Fibroblast of the conjunctiva (primary cell): ENCODE results near the gene ATF7.
"Not testable (repeated sequence)": the region's sequence is repeated elsewhere in the genome, so short reads cannot be mapped to it uniquely, and the experiment has no call there.

Experiments used
- DNase-seq: peaks from one replicate; pipeline ENCODE4 v3.0.0-alpha.2; 2010; ENCODE audit warnings: low read depth

Gene ATF7

DNA sequence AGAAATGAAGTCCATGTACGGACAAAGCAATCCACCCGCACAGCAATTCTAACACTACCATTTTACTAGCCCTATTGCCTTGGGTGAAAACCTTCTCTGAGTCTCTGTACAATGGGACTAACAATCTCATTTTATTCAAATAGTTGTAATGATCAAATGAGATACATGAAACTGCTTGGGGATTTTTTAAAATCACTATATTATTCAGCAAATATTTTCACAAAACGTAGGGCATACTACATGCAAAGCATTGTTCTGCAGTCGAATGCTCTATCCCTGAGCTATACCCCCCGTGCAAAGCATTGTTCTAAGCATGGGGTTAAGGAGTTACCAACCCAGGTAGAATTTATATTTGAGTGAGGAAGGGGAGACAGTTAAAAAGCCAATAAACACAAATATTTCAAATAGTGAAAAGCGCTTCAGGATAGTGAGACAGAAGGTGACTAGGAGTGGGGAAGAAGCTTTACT, 554 bp upstream of the ATF7 start:
- DNase-seq: no peak

GRCh38 chr12:53625373-53625945, 723 bp downstream of the ATF7 start:
- DNase-seq: no peak

DNA sequence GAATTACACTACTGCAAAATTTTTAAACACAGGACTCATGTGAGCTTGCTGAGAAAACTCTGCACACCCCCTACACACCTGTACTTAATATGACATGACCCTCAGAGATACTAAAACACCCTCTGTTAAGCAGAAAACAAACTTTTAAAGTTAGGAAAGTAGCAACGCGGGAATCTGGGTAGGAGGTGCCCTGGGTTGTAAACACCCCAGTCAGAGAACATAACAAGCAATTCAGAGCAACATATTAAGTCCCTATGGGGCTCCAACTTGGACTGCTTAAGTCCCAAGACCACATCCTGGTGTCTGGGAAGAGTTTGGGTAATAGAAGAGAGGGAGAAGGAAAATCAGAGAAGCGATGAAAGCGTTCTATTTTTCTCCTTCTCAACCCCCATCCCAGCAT, 1.2 kb downstream of the ATF7 start:
- DNase-seq: no peak

DNA sequence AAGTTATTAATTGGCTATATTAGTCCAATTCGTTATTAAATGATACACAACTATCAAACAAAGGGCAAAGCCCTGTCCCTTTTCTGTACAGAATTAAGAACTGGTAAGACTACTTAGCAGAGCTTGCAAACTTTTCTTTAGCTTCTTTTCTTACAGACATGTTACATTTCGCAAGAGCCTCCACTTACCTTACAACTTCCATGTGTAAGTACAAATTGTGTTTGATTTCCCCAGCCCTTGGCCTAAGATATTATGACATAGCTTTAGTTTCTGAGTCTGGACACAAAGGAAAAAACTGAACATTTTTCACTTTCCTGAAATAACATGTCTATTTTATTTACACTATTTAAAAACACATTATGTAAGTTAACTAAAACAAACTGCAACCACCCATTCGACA, 1.7 kb downstream of the ATF7 start:
- DNase-seq: peak; percentile 28

- peak; percentile 69 for DNase-seq
Observed at GRCh38 chr12:53623548-53624385, 2.4 kb downstream of the ATF7 start.

- no peak for DNase-seq
Observed at GRCh38 chr12:53622724-53623123, 3.5 kb downstream of the ATF7 start.

GRCh38 chr12:53618275-53618674, 7.9 kb downstream of the ATF7 start:
- DNase-seq: no peak

DNA sequence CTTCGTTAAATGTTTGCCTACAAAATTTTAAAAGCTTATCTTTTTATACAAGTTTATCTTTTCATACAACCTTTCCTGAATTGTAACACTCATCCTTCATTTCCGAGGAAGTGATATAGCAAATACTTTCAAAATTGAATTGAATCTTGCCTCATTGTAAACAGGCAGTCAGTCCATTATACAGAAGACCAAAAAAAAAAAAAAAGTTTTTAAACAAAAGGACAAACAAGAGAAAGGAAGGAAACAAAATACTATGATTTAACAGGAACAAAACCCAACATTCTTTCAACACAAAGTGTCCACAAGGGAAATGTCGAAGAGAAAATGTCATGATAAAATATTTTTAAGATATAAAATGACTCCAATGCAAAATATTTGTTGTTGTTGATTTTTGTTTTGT, 8.5 kb downstream of the ATF7 start:
- DNase-seq: no peak

DNA sequence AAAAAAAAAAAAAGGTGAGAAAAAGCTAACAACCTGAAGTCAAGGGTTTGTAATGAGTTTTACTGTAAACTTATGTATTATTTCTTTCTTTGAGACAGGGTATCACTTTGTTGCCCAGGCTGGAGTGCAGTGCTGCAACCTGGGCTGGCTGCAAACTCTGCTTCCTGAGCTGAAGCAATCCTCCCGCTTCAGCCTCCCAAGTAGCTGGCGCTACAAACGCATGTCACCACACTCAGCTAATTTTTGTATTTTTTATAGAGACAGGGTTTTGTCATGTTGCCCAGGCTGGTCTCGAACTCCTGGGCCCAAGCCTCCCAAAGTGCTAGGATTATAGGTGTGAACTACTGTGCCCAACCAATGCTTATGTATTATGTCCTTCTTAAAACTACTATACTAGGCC, 9.2 kb downstream of the ATF7 start:
- no peak for DNase-seq

GRCh38 chr12:53613821-53614220, 12.4 kb downstream of the ATF7 start:
- DNase-seq: peak; percentile 18

GRCh38 chr12:53612978-53613377, 13.2 kb downstream of the ATF7 start:
- no peak for DNase-seq

DNA sequence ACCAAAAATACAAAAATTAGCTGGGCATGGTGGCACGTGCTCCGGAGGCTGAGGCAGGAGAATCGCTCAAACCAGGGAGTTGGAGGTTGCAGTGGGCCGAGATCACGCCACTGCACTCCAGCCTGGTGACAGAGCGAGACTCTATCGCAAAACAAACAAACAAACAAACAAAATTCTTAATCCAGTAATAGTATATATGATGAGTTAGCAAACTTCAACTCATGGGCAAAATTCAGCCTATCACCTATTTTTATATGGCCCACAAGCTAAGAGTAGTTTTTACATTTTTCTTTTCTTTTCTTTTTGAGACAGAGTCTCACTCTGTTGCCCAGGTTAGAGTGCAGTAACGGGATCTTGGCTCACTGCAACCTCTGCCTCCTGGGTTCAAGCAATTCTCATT, 14.9 kb downstream of the ATF7 start:
- DNase-seq: no peak

DNA sequence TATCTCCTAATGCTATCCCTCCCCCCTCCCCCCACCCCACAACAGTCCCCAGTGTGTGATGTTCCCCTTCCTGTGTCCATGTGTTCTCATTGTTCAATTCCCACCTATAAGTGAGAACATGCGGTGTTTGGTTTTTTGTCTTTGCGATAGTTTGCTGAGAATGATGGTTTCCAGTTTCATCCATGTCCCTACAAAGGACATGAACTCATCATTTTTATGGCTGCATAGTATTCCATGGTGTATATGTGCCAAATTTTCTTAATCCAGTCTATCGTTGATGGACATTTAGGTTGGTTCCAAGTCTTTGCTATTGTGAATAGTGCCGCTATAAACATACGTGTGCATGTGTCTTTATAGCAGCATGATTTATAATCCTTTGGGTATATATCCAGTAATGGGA, 19.5 kb downstream of the ATF7 start:
- DNase-seq: not testable (repeated sequence)

DNA sequence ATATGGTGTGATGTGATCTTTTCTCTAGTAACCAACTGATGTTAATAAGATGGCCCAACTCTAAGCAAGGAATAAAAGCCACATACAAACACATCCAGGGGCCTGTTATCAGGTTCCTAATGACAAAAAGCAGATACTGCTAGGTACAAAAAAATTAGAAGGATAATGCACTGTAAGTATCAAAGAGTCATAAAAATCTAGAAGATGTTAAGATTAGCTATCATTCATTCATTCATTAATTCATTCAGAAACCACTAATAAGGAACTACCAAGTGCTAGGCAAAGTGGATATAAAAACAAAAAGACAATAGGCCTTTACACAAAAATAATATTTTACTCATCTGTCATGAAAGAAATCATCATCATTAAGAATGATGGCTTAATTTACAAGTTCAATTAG, 21.6 kb downstream of the ATF7 start:
- no peak for DNase-seq

GRCh38 chr12:53603804-53604203, 22.4 kb downstream of the ATF7 start:
- no peak for DNase-seq

- no peak for DNase-seq
Observed at GRCh38 chr12:53603196-53603595, 23.0 kb downstream of the ATF7 start.

GRCh38 chr12:53602176-53602864, 23.9 kb downstream of the ATF7 start:
- DNase-seq: no peak

DNA sequence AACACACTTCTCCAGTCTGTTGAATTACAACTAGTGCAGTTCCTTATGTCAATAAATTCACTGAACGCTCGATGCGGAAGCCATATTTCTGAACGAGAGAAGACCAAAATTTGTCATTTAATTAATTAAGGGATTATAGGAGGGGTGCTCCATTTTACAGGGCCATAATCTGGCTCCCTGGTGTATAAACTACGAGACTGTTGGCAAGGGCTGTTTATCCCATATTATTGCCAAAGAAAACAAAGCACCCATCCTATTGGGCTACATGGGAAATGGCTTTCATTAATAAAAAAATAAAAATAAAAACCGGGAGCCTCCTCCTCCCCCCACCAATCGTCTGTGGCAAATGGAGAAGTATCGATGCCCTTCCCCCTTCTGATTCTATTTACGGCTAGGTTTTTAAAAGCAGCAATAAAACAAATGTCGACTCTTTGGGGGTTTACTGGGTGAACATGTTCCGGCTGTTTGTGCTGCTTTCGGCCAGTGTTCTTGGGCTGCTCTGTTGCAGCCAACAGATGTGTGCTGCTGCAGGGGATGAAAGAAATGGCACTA, 24.8 kb downstream of the ATF7 start:
- no peak for DNase-seq

- no peak for DNase-seq
Observed at GRCh38 chr12:53600490-53601295, 25.5 kb downstream of the ATF7 start.

DNA sequence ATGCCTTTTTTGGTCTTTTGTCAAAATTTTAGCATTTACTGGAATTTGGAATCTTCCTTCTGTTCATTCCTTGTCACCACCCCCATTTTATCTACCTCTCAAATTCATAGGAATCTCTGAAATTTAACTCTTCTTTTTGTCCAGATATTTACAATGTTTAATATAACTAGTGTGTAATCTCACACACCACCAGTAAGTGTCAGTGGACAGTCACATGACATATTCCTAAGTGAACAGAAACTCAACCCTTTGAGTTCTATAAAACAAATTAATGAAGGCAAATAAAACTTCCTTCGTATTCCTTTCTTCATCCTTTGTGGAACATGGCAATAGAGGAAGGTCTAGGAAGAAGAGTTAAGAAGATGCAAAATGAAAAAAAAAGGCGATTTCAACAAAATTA, 26.6 kb downstream of the ATF7 start:
- no peak for DNase-seq

DNA sequence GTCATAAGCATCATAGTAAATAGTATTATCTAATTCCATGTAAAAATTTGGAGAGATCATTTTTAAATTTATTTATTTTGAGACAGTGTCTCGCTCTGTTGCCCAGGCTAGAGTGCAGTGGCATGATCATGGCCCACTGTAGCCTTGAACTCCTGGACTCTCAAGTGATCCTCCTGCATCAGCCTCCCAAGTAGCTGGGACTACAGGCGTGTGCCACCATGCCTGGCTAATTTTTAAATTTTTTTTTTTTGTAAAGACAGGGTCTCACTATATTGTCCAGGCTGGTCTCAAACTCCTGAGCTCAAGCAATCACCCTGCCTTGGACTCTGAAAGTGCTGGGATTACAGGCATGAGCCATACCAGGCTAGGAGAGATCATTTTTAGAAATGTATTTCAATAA, 27.2 kb downstream of the ATF7 start:
- not testable (repeated sequence) for DNase-seq

DNA sequence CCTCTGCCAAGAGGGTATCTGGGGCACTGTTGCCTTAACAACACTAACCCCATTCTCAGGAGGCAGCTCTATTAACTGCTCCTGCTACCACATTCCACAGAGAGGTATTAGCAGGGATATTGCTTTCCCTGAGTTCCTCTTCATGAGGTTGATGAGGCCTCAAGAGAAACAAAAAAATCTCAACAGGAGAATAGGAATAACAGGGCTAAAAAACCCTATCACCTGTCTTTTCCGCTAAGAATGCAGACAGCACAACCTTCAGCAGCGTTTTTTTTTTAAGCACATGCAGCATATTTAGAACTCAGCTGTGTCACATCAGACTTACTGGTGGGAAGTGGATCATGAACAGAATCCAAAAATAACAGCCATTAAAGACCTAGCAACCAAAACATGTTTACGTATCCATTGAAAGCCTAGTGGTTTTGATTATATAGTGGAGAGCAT, 29.2 kb downstream of the ATF7 start:
- peak; percentile 40 for DNase-seq
